HCT116 (cell line): ENCODE results near the gene SLC2A5.

Source experiments
- ATF3 ChIP-seq: IDR thresholded peaks from 2 replicates; pipeline ENCODE4 v1.6.1; 2012
- EZH2 ChIP-seq: fragments of 200-600 bp; sonication (generic); IDR thresholded peaks from 2 replicates; pipeline ENCODE4 v1.6.1; 2017; ENCODE audit warnings: antibody characterized with exemption, mixed run types
- FOSL1 ChIP-seq: IDR thresholded peaks from 2 replicates; pipeline ENCODE4 v1.6.1; 2012; ENCODE audit warnings: low read depth
- POLR2A ChIP-seq: IDR thresholded peaks from 2 replicates; pipeline ENCODE4 v1.7.0; 2011; ENCODE audit warnings: borderline replicate concordance; ENCODE audit not compliant: insufficient read depth, insufficient read length; ENCODE audit errors: extremely low read depth
- RAD21 ChIP-seq: IDR thresholded peaks from 2 replicates; pipeline ENCODE4 v1.6.1; 2012; ENCODE audit warnings: low read depth, mild to moderate bottlenecking
- SP1 ChIP-seq: IDR thresholded peaks from 2 replicates; pipeline ENCODE4 v1.6.1; 2012; ENCODE audit warnings: low read depth
- ZNF274 ChIP-seq: fragments of 200-500 bp; sonication (Bioruptor generic); IDR thresholded peaks from 2 replicates; pipeline ENCODE4 v1.6.1; 2014; ENCODE audit warnings: mild to moderate bottlenecking, low read depth, low read length, inconsistent platforms
- TF ChIP-seq, protein P1 (sequence below), 3 experiments: fragments of 200-600 bp in 1 of 3; sonication (generic) in 1 of 3; IDR thresholded peaks in 2 of 3; conservative IDR thresholded peaks in 1 of 3; 2 replicates each; pipeline ENCODE4 v1.5.1; 2012 to 2017; ENCODE audit warnings: low read depth in 2 of 3, low read length in 2 of 3, antibody characterized with exemption in 1 of 3, borderline replicate concordance in 1 of 3, control low read depth in 1 of 3, mild to moderate bottlenecking in 1 of 3, mixed read lengths in 1 of 3, mixed run types in 1 of 3, moderate library complexity in 1 of 3; ENCODE audit not compliant: insufficient read depth in 1 of 3
- TF ChIP-seq, protein P2 (sequence below): IDR thresholded peaks from 2 replicates; pipeline ENCODE4 v1.6.1; 2012; ENCODE audit warnings: low read depth

GRCh38 chr1:9085306-9085940, 16.0 kb upstream of the SLC2A5 start:
- no peak for TF ChIP-seq EZH2
- TF ChIP-seq, protein P1, sequence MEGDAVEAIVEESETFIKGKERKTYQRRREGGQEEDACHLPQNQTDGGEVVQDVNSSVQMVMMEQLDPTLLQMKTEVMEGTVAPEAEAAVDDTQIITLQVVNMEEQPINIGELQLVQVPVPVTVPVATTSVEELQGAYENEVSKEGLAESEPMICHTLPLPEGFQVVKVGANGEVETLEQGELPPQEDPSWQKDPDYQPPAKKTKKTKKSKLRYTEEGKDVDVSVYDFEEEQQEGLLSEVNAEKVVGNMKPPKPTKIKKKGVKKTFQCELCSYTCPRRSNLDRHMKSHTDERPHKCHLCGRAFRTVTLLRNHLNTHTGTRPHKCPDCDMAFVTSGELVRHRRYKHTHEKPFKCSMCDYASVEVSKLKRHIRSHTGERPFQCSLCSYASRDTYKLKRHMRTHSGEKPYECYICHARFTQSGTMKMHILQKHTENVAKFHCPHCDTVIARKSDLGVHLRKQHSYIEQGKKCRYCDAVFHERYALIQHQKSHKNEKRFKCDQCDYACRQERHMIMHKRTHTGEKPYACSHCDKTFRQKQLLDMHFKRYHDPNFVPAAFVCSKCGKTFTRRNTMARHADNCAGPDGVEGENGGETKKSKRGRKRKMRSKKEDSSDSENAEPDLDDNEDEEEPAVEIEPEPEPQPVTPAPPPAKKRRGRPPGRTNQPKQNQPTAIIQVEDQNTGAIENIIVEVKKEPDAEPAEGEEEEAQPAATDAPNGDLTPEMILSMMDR (IDR thresholded peaks at IDR 0.05 in 2 of 3, conservative IDR thresholded peaks at IDR 0.05 in 1 of 3; ENCODE audit: borderline replicate concordance in 1 of 3, insufficient read depth in 1 of 3, low read depth in 2 of 3, low read length in 2 of 3) = no peak
- TF ChIP-seq ZNF274 = no peak
- no peak for TF ChIP-seq SP1
- TF ChIP-seq, protein P2, sequence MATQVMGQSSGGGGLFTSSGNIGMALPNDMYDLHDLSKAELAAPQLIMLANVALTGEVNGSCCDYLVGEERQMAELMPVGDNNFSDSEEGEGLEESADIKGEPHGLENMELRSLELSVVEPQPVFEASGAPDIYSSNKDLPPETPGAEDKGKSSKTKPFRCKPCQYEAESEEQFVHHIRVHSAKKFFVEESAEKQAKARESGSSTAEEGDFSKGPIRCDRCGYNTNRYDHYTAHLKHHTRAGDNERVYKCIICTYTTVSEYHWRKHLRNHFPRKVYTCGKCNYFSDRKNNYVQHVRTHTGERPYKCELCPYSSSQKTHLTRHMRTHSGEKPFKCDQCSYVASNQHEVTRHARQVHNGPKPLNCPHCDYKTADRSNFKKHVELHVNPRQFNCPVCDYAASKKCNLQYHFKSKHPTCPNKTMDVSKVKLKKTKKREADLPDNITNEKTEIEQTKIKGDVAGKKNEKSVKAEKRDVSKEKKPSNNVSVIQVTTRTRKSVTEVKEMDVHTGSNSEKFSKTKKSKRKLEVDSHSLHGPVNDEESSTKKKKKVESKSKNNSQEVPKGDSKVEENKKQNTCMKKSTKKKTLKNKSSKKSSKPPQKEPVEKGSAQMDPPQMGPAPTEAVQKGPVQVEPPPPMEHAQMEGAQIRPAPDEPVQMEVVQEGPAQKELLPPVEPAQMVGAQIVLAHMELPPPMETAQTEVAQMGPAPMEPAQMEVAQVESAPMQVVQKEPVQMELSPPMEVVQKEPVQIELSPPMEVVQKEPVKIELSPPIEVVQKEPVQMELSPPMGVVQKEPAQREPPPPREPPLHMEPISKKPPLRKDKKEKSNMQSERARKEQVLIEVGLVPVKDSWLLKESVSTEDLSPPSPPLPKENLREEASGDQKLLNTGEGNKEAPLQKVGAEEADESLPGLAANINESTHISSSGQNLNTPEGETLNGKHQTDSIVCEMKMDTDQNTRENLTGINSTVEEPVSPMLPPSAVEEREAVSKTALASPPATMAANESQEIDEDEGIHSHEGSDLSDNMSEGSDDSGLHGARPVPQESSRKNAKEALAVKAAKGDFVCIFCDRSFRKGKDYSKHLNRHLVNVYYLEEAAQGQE = no peak
- no peak for TF ChIP-seq POLR2A
- no peak for TF ChIP-seq RAD21
- no peak for TF ChIP-seq ATF3
- TF ChIP-seq FOSL1 = no peak
